NOMO-1 (cell line): ENCODE measurements around the gene TOR3A.

ENCODE experiments used
- DNase-seq, 2 experiments: peaks; one replicate each; lab custom pipeline; 2025; ENCODE audit not compliant: unreplicated experiment in 2 of 2; lab: John Stamatoyannopoulos, UW

Gene TOR3A

GRCh38 chr1:179142889-179143299 lies 61.0 kb downstream of the TOR3A start:
- peak in 1 of 2 experiments; percentile 80 for DNase-seq

- DNase-seq, result peak in 1 of 2 experiments; percentile 12
Measured at GRCh38 chr1:179143322-179143721, 61.5 kb downstream of the TOR3A start.

- no peak for DNase-seq
Measured at GRCh38 chr1:179144626-179145025, 62.8 kb downstream of the TOR3A start.

- no peak for DNase-seq
Measured at GRCh38 chr1:179145521-179145920, 63.7 kb downstream of the TOR3A start.
